ENCODE measurements around the gene OARD1.

The OARD1 gene

DNA sequence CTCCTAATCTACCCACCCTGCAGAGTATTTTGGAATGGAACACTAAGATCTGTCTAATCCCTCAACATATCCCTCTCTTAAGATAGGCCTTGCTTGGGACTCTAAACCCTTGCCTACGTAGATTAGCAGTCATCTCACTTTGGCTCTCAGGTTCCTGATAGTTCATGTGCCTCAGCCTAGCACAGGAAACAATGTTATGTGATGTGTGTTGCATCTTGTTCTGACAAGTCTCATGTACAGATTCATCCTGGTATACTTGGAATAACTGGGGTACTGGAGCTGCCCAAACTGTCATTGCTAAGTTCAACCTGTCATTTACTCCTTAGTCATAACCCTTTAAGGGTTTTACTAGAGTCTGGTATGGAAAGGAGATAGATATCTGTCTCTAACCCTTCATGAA, 47.9 kb upstream of the OARD1 start:
- no peaks in the 10 kb centered on the region for H3K4me1 ChIP-seq (ENCODE audit: control insufficient read depth, insufficient read depth, low read length)
- CTCF ChIA-PET: interaction anchor here (0.7 to 2.1 kb wide), 2 partner anchors 62 to 127 kb away, joined by 3 to 6 read pairs; no protein-coding TSS in a partner anchor
- no peak overlapping the region for H3K27ac ChIP-seq (ENCODE audit: extremely low read depth, low read depth, low read length)
- no peak overlapping the region for H3K4me3 ChIP-seq (ENCODE audit: low read depth, low read length)
- H3K36me3 ChIP-seq (ENCODE audit: control insufficient read depth in 2 of 2, insufficient read depth in 1 of 2, low read length in 2 of 2): no peaks in the 10 kb centered on the region
- POLR2A ChIA-PET: no interaction called here
- no peak for TF ChIP-seq ZNF785 (tag by site-specific recombination; IDR thresholded peaks at IDR 0.05)
- no peak for TF ChIP-seq SCRT2 (tag by site-specific recombination; IDR thresholded peaks at IDR 0.05)
- no peak for TF ChIP-seq ZNF341 (tag by site-specific recombination; IDR thresholded peaks at IDR 0.05; ENCODE audit: low read depth)
- TF ChIP-seq BCL11B (tag by site-specific recombination; IDR thresholded peaks at IDR 0.05; ENCODE audit: low read depth): no peak
- no peak for TF ChIP-seq OSR2 (tag by site-specific recombination; IDR thresholded peaks at IDR 0.05)
- TF ChIP-seq ZBTB26 (tag by site-specific recombination; optimal IDR thresholded peaks at IDR 0.05): no peak
- TF ChIP-seq, protein P1, sequence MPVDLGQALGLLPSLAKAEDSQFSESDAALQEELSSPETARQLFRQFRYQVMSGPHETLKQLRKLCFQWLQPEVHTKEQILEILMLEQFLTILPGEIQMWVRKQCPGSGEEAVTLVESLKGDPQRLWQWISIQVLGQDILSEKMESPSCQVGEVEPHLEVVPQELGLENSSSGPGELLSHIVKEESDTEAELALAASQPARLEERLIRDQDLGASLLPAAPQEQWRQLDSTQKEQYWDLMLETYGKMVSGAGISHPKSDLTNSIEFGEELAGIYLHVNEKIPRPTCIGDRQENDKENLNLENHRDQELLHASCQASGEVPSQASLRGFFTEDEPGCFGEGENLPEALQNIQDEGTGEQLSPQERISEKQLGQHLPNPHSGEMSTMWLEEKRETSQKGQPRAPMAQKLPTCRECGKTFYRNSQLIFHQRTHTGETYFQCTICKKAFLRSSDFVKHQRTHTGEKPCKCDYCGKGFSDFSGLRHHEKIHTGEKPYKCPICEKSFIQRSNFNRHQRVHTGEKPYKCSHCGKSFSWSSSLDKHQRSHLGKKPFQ (tag by site-specific recombination; IDR thresholded peaks at IDR 0.05): no peak
- no peak for TF ChIP-seq ZBTB10 (tag by site-specific recombination; IDR thresholded peaks at IDR 0.05)
- no peak for TF ChIP-seq ZIC2 (tag by site-specific recombination; IDR thresholded peaks at IDR 0.05)
- no peak for TF ChIP-seq ZNF155 (tag by site-specific recombination; IDR thresholded peaks at IDR 0.05)
- no peaks in the 10 kb centered on the region for H3K9me3 ChIP-seq (ENCODE audit: control insufficient read depth, insufficient read depth, low read depth, low read length)

DNA sequence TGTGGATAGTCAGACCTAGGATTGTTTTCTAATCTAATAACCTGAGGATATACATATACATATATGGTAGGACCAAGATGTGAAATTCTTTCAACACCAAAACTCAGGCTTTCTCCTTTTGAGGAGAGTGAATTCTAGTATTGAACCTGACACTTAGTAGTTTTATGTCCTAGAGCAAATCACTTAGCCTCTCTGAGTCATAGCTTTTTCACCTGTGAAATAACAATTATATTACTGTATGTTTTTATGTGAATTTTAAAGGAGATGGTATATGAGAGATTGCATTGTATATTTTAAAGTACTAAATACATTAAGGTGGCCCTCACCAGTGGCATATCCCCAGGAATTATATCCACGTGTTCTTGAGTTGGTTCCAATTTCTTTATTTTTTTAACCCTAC, 47.4 kb upstream of the OARD1 start:
- Histone ChIP-seq H3K4me3 (ENCODE audit: low read depth, low read length) (no peak overlapping the region), H3K4me1 (ENCODE audit: control insufficient read depth, insufficient read depth, low read length) (no peaks in the 10 kb centered on the region), H3K9me3 (ENCODE audit: control insufficient read depth, insufficient read depth, low read depth, low read length) (no peaks in the 10 kb centered on the region), H3K36me3 (ENCODE audit: control insufficient read depth in 2 of 2, insufficient read depth in 1 of 2, low read length in 2 of 2) (no peaks in the 10 kb centered on the region), H3K27ac (ENCODE audit: extremely low read depth, low read depth, low read length) (no peak overlapping the region)
- POLR2A ChIA-PET: no interaction called here
- CTCF ChIA-PET: interaction anchor here (0.6 to 0.7 kb wide), 2 partner anchors 126 to 230 kb away, joined by 3 read pairs; no protein-coding TSS in a partner anchor
- no peak for TF ChIP-seq HOXA7 (CRISPR knock-in tag; IDR thresholded peaks at IDR 0.05; ENCODE audit: borderline replicate concordance)
- no peak for TF ChIP-seq ZNF776 (tag by site-specific recombination; IDR thresholded peaks at IDR 0.05; ENCODE audit: borderline replicate concordance)
- no peak for TF ChIP-seq ZNF830 (tag by site-specific recombination; IDR thresholded peaks at IDR 0.05; ENCODE audit: low read depth)
- no peak for TF ChIP-seq TSHZ1 (tag by site-specific recombination; IDR thresholded peaks at IDR 0.05; ENCODE audit: borderline replicate concordance)
- no peak for TF ChIP-seq ZNF48 (tag by site-specific recombination; IDR thresholded peaks at IDR 0.05)
- no peak for TF ChIP-seq TRIM28 (IDR thresholded peaks at IDR 0.05; ENCODE audit: borderline replicate concordance, low read length)
- TF ChIP-seq ZNF324 (tag by site-specific recombination; IDR thresholded peaks at IDR 0.05): no peak
- TF ChIP-seq ZNF23 (tag by site-specific recombination; IDR thresholded peaks at IDR 0.05; ENCODE audit: borderline replicate concordance): no peak
- TF ChIP-seq, protein P2, sequence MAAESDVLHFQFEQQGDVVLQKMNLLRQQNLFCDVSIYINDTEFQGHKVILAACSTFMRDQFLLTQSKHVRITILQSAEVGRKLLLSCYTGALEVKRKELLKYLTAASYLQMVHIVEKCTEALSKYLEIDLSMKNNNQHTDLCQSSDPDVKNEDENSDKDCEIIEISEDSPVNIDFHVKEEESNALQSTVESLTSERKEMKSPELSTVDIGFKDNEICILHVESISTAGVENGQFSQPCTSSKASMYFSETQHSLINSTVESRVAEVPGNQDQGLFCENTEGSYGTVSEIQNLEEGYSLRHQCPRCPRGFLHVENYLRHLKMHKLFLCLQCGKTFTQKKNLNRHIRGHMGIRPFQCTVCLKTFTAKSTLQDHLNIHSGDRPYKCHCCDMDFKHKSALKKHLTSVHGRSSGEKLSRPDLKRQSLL (tag by site-specific recombination; IDR thresholded peaks at IDR 0.05): no peak
- no peak for TF ChIP-seq HOXD13 (CRISPR knock-in tag; IDR thresholded peaks at IDR 0.05; ENCODE audit: borderline replicate concordance)
- TF ChIP-seq ZNF174 (tag by site-specific recombination; IDR thresholded peaks at IDR 0.05): no peak
- no peak for TF ChIP-seq ZNF112 (tag by site-specific recombination; IDR thresholded peaks at IDR 0.05)
- TF ChIP-seq ZSCAN18 (tag by site-specific recombination; IDR thresholded peaks at IDR 0.05): no peak

Data from HEK293 (cell line).